Esophagus muscularis mucosa (tissue), 4 donors: Measurements from ENCODE around the gene SIDT2. TPM values are rescaled to one million over a fixed set of nuclear protein-coding genes. Genes with fewer than 3 reads are reported as not detected.
A peak's percentile ranks its signal among the peaks of the same experiment; 100 is the strongest.

Experiments used
- DNase-seq: peaks from one replicate; pipeline ENCODE4 v3.0.0-alpha.2; 2017; ENCODE audit errors: extremely low spot score
- H3K27ac ChIP-seq, 4 donors: fragments of 200-600 bp; sonication (generic); replicated peaks in 1 of 4; 1 replicate in 3 of 4; 2 replicates in 1 of 4; pipeline ENCODE4 v1.5.1; 2016 to 2019; ENCODE audit warnings: mild to moderate bottlenecking in 1 of 4
- H3K27me3 ChIP-seq, 4 donors: fragments of 200-600 bp; sonication (generic); one replicate each; pipeline versions ENCODE4 v1.5.1 to v1.6.0; 2016 to 2019
- H3K36me3 ChIP-seq, 4 donors: fragments of 200-600 bp; sonication (generic); one replicate each; pipeline ENCODE4 v1.5.1; 2016 to 2019
- H3K4me1 ChIP-seq, 4 donors: fragments of 200-600 bp; sonication (generic); one replicate each; pipeline ENCODE4 v1.5.1; 2016 to 2019
- H3K4me3 ChIP-seq, 4 donors: fragments of 200-600 bp; sonication (generic); 1 replicate in 2 of 4; 2 replicates in 2 of 4; pipeline ENCODE4 v1.5.1; 2016 to 2019; ENCODE audit warnings: mild to moderate bottlenecking in 4 of 4, moderate library complexity in 1 of 4
- H3K9me3 ChIP-seq, 4 donors: fragments of 200-600 bp; sonication (generic); 1 replicate in 3 of 4; 2 replicates in 1 of 4; pipeline ENCODE4 v1.5.1; 2016 to 2019
- EP300 ChIP-seq: sonication (generic); formaldehyde crosslinking; IDR thresholded peaks from one replicate; pipeline ENCODE4 v1.6.1; 2017; ENCODE audit warnings: antibody characterized with exemption
- POLR2A ChIP-seq: fragments of 450-650 bp; IDR thresholded peaks from one replicate; pipeline ENCODE4 v1.6.1; 2017; ENCODE audit warnings: antibody characterized with exemption, moderate library complexity, mild to moderate bottlenecking, low read depth
- POLR2AphosphoS5 ChIP-seq, 2 donors: sonication (generic); formaldehyde crosslinking; IDR thresholded peaks; one replicate each; pipeline ENCODE4 v1.6.1; 2017; ENCODE audit warnings: antibody characterized with exemption in 2 of 2
- WGBS: methylation state at CpG from one replicate; pipeline ENCODE4 v1.1.5; 2018; 5-methylcytosine and 5-hydroxymethylcytosine counted together
- intact Hi-C: fragments of 100-400 bp; cut with DNase I; formaldehyde crosslinking; loops from one replicate; pipeline ENCODE4 v1.15.1; 2023
- total RNA-seq, 4 donors: library from RNA; depleted of rRNA; stranded (reverse); fragments of >200 nt; gene quantifications; one replicate each; pipeline versions ENCODE4 v1.1.0 to v1.2.1, GENCODE V29; 2016
- TF ChIP-seq, protein P1 (sequence below), 3 experiments: fragments of 200-600 bp in 2 of 3; fragments of 450-650 bp in 1 of 3; sonication (generic) in 2 of 3; IDR thresholded peaks; one replicate each; pipeline ENCODE4 v1.5.1; 2017 to 2019; ENCODE audit warnings: antibody characterized with exemption in 3 of 3, mild to moderate bottlenecking in 2 of 3, moderate library complexity in 1 of 3

Gene SIDT2
- total RNA-seq, 4 donors from 2014 or later, result 26.5 to 34.1 (median 29.3) TPM

GRCh38 chr11:117175104-117175503 lies 3.4 kb upstream of the SIDT2 start:
- intact Hi-C loops, result no loop called here
- WGBS, result 77% methylated on average over 7 of the region's 7 CpGs
- peak; percentile 53 for DNase-seq
- Histone ChIP-seq H3K36me3 (peaks cover 0 to 15% (median 6%) of the 10 kb centered on the region in 4 donors), H3K4me1 (peaks cover 27 to 63% (median 38%) of the 10 kb centered on the region in 4 donors), H3K27me3 (no peaks in the 10 kb centered on the region), H3K4me3 (no peak overlapping the region), H3K27ac (peak overlapping the region in 3 of 4 donors; percentile 9 to 48 (median 16)), H3K9me3 (no peaks in the 10 kb centered on the region)
- TF ChIP-seq POLR2A (no peak), POLR2AphosphoS5 (IDR thresholded peaks at IDR 0.05) (no peak), EP300 (no peak)
- TF ChIP-seq, protein P1, sequence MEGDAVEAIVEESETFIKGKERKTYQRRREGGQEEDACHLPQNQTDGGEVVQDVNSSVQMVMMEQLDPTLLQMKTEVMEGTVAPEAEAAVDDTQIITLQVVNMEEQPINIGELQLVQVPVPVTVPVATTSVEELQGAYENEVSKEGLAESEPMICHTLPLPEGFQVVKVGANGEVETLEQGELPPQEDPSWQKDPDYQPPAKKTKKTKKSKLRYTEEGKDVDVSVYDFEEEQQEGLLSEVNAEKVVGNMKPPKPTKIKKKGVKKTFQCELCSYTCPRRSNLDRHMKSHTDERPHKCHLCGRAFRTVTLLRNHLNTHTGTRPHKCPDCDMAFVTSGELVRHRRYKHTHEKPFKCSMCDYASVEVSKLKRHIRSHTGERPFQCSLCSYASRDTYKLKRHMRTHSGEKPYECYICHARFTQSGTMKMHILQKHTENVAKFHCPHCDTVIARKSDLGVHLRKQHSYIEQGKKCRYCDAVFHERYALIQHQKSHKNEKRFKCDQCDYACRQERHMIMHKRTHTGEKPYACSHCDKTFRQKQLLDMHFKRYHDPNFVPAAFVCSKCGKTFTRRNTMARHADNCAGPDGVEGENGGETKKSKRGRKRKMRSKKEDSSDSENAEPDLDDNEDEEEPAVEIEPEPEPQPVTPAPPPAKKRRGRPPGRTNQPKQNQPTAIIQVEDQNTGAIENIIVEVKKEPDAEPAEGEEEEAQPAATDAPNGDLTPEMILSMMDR (IDR thresholded peaks at IDR 0.05), result no peak

DNA sequence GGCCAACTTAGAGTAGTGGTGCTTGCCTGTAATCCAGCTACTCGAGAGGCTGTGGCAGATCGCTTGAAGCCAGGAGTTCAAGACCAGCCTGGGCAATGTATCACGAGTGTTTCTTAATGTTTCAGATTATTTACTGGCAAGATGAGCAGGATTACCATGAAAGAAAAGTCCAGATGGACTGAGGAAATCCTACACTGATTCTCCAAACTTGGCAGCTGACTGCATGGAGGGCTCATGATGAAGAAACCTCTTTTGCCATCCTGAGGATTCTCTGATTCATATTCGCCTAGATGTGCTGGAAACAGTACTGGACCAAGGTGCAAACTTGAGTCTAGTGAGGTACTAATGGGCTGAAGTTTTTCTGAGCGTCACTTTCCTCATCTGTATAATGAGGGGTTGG lies 2.8 kb upstream of the SIDT2 start:
- TF ChIP-seq, protein P1 (IDR thresholded peaks at IDR 0.05), result no peak
- TF ChIP-seq POLR2A, result no peak
- TF ChIP-seq EP300, result no peak
- no peak for TF ChIP-seq POLR2AphosphoS5 (IDR thresholded peaks at IDR 0.05)
- no peaks in the 10 kb centered on the region for H3K27me3 ChIP-seq
- no peak for DNase-seq
- H3K9me3 ChIP-seq, result no peaks in the 10 kb centered on the region
- 79% methylated on average over 5 of the region's 5 CpGs for WGBS
- H3K4me3 ChIP-seq, result no peak overlapping the region
- intact Hi-C loops, result no loop called here
- peaks cover 31 to 63% (median 44%) of the 10 kb centered on the region in 4 donors for H3K4me1 ChIP-seq
- peaks cover 0 to 10% (median 4%) of the 10 kb centered on the region in 4 donors for H3K36me3 ChIP-seq
- peak overlapping the region in 3 of 4 donors; percentile 9 to 54 (median 16) for H3K27ac ChIP-seq

DNA sequence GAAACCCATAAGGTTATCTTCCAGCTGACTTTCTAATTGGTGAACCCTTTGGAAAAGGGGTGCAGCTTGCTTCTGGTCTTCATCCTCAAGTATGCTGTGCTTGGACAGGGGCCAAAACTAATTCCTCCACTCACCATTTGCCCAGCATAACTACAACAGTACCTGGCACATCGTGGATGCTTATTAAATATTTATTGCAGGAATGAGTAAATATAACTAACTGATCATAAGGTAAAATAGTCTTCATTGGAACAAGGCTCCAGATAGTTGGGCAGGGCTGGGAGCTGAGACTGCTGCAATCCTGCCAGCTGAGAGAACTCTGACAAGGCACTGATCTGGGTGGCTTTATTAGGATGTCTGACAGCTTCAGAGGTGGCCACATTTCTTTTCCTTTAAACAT lies 2.4 kb upstream of the SIDT2 start:
- Histone ChIP-seq H3K4me1 (peaks cover 35 to 63% (median 48%) of the 10 kb centered on the region in 4 donors), H3K4me3 (no peak overlapping the region), H3K9me3 (no peaks in the 10 kb centered on the region), H3K36me3 (peaks cover 0 to 9% (median 4%) of the 10 kb centered on the region in 4 donors), H3K27ac (peak overlapping the region in 3 of 4 donors; percentile 9 to 54 (median 16)), H3K27me3 (no peaks in the 10 kb centered on the region)
- intact Hi-C loops, result no loop called here
- TF ChIP-seq EP300 (no peak), POLR2AphosphoS5 (IDR thresholded peaks at IDR 0.05) (no peak), POLR2A (no peak)
- TF ChIP-seq, protein P1 (IDR thresholded peaks at IDR 0.05), result no peak
- whole genome bisulfite sequencing, result 44% methylated on average over 1 of the region's 1 CpG
- no peak for DNase-seq

DNA sequence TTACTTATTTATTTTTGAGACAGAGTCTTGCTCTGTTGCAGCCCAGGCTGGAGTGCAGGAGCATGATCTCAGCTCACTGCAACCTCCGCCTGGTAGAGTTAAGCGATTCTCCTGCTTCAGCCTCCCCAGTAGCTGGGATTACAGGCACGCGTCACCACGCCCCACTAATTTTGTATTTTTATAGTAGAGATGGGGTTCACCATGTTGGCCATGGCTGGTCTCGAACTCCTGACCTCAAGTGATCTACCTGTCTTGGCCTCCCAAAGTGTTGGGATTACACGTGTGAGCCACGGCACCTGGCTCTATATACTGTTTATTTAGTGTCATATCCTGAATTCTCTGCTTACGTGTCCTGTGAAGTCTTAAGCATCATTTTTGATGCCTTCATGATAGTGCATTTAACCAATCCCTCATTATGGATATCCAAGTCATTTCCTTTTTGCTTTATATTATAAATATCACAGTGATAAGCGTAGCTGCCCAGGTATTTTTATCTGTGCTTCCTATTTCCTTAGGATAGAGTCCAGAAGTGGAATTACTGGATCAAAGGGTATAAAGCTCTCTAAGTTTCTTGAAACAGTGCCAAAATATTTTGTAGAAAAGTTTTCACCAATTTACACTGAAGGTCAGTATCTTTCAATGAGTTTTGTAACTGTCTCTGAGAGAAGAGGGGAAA lies 871 bp upstream of the SIDT2 start:
- intact Hi-C loops, result no loop called here
- WGBS, result 83% methylated on average over 10 of the region's 10 CpGs
- H3K27ac ChIP-seq, result peak overlapping the region; percentile 93 to 96 (median 94)
- peak overlapping the region; percentile 72 to 92 (median 82) for H3K4me3 ChIP-seq
- TF ChIP-seq, protein P1 (IDR thresholded peaks at IDR 0.05), result no peak
- no peak for TF ChIP-seq POLR2A
- no peak for TF ChIP-seq EP300
- TF ChIP-seq POLR2AphosphoS5 (IDR thresholded peaks at IDR 0.05), result no peak
- H3K4me1 ChIP-seq, result peaks cover 41 to 63% (median 49%) of the 10 kb centered on the region in 4 donors
- no peaks in the 10 kb centered on the region for H3K27me3 ChIP-seq
- no peak for DNase-seq
- H3K36me3 ChIP-seq, result peaks cover 2 to 14% (median 10%) of the 10 kb centered on the region in 4 donors
- no peaks in the 10 kb centered on the region for H3K9me3 ChIP-seq
